ENCODE results near the gene HABP4.

Gene HABP4

GRCh38 chr9:96459268-96460007 lies 9.5 kb downstream of the HABP4 start:
- no peak for TF ChIP-seq CTCF (IDR thresholded peaks at IDR 0.05)
- Histone ChIP-seq H3K27me3 (ENCODE audit: control insufficient read depth, insufficient read depth, low read length) (no peaks in the 10 kb centered on the region), H3K4me3 (ENCODE audit: low read depth, low read length) (no peak overlapping the region), H2AFZ (no peak overlapping the region), H3K4me1 (peaks cover 4% of the 10 kb centered on the region), H3K79me2 (no peaks in the 10 kb centered on the region), H3K4me2 (ENCODE audit: low read length) (no peak overlapping the region), H3K27ac (no peak overlapping the region), H3K36me3 (ENCODE audit: control insufficient read depth, insufficient read depth, low read length) (no peaks in the 10 kb centered on the region), H3K9me3 (ENCODE audit: control insufficient read depth, low read length) (no peaks in the 10 kb centered on the region), H3K9ac (no peak overlapping the region)

GRCh38 chr9:96460470-96460869 lies 10.5 kb downstream of the HABP4 start:
- Histone ChIP-seq H3K9me3 (ENCODE audit: control insufficient read depth, low read length) (no peaks in the 10 kb centered on the region), H3K4me1 (peaks cover 4% of the 10 kb centered on the region), H3K36me3 (ENCODE audit: control insufficient read depth, insufficient read depth, low read length) (no peaks in the 10 kb centered on the region), H3K9ac (no peak overlapping the region), H3K27me3 (ENCODE audit: control insufficient read depth, insufficient read depth, low read length) (no peaks in the 10 kb centered on the region), H3K27ac (no peak overlapping the region), H3K79me2 (no peaks in the 10 kb centered on the region), H3K4me2 (ENCODE audit: low read length) (no peak overlapping the region), H2AFZ (no peak overlapping the region), H3K4me3 (ENCODE audit: low read depth, low read length) (no peak overlapping the region)
- TF ChIP-seq CTCF (IDR thresholded peaks at IDR 0.05), result no peak

- H3K4me2 ChIP-seq (ENCODE audit: low read length), result no peak overlapping the region
- no peaks in the 10 kb centered on the region for H3K79me2 ChIP-seq
- TF ChIP-seq CTCF (IDR thresholded peaks at IDR 0.05), result no peak
- H2AFZ ChIP-seq, result no peak overlapping the region
- no peak overlapping the region for H3K27ac ChIP-seq
- H3K9ac ChIP-seq, result no peak overlapping the region
- no peak overlapping the region for H3K4me3 ChIP-seq (ENCODE audit: low read depth, low read length)
- H3K4me1 ChIP-seq, result peaks cover 4% of the 10 kb centered on the region
- no peaks in the 10 kb centered on the region for H3K36me3 ChIP-seq (ENCODE audit: control insufficient read depth, insufficient read depth, low read length)
- H3K9me3 ChIP-seq (ENCODE audit: control insufficient read depth, low read length), result no peaks in the 10 kb centered on the region
- no peaks in the 10 kb centered on the region for H3K27me3 ChIP-seq (ENCODE audit: control insufficient read depth, insufficient read depth, low read length)
Measured at GRCh38 chr9:96460882-96461281, 10.9 kb downstream of the HABP4 start.

GRCh38 chr9:96461336-96461735 lies 11.4 kb downstream of the HABP4 start:
- Histone ChIP-seq H3K27me3 (ENCODE audit: control insufficient read depth, insufficient read depth, low read length) (no peaks in the 10 kb centered on the region), H3K79me2 (no peaks in the 10 kb centered on the region), H3K4me3 (ENCODE audit: low read depth, low read length) (no peak overlapping the region), H2AFZ (no peak overlapping the region), H3K4me2 (ENCODE audit: low read length) (no peak overlapping the region), H3K27ac (no peak overlapping the region), H3K4me1 (peaks cover 4% of the 10 kb centered on the region), H3K9ac (no peak overlapping the region), H3K9me3 (ENCODE audit: control insufficient read depth, low read length) (no peaks in the 10 kb centered on the region), H3K36me3 (ENCODE audit: control insufficient read depth, insufficient read depth, low read length) (no peaks in the 10 kb centered on the region)
- TF ChIP-seq CTCF (IDR thresholded peaks at IDR 0.05), result no peak

- H3K4me1 ChIP-seq, result peaks cover 4% of the 10 kb centered on the region
- no peaks in the 10 kb centered on the region for H3K27me3 ChIP-seq (ENCODE audit: control insufficient read depth, insufficient read depth, low read length)
- no peaks in the 10 kb centered on the region for H3K9me3 ChIP-seq (ENCODE audit: control insufficient read depth, low read length)
- H3K79me2 ChIP-seq, result no peaks in the 10 kb centered on the region
- no peak overlapping the region for H3K9ac ChIP-seq
- no peak for TF ChIP-seq CTCF (IDR thresholded peaks at IDR 0.05)
- H3K4me2 ChIP-seq (ENCODE audit: low read length), result no peak overlapping the region
- H2AFZ ChIP-seq, result no peak overlapping the region
- no peaks in the 10 kb centered on the region for H3K36me3 ChIP-seq (ENCODE audit: control insufficient read depth, insufficient read depth, low read length)
- H3K4me3 ChIP-seq (ENCODE audit: low read depth, low read length), result no peak overlapping the region
- H3K27ac ChIP-seq, result no peak overlapping the region
Measured at GRCh38 chr9:96462541-96462940, 12.6 kb downstream of the HABP4 start.

Measured in parathyroid adenoma (tissue), 2 donors.